D721Med (cell line): Measurements from ENCODE around the gene AJUBA.

Source experiments
- DNase-seq: peaks from one replicate; pipeline ENCODE4 v3.0.0; 2011; ENCODE audit warnings: low spot score; ENCODE audit not compliant: insufficient read length
- FAIRE-seq: peaks from 2 replicates; lab custom pipeline; 2011; peaks lifted over from hg19 to GRCh38; lab: Jason Lieb, UNC
- CTCF ChIP-seq: IDR thresholded peaks from 2 replicates; pipeline ENCODE4 v1.5.1; 2012; ENCODE audit warnings: mild to moderate bottlenecking, control low read depth; ENCODE audit not compliant: insufficient read depth; ENCODE audit errors: missing control alignments

Gene AJUBA

GRCh38 chr14:22997676-22998323 lies 15.4 kb upstream of the AJUBA start:
- no peak for TF ChIP-seq CTCF
- no peak for FAIRE-seq
- no peak for DNase-seq

- TF ChIP-seq CTCF, result no peak
- FAIRE-seq, result no peak
- no peak for DNase-seq
Observed at GRCh38 chr14:22996768-22997654, 14.7 kb upstream of the AJUBA start.

GRCh38 chr14:22995889-22996625 lies 13.7 kb upstream of the AJUBA start:
- FAIRE-seq, result no peak
- DNase-seq, result no peak
- no peak for TF ChIP-seq CTCF

- FAIRE-seq (no peak), DNase-seq (no peak)
Observed at GRCh38 chr14:22994762-22995275, 12.5 kb upstream of the AJUBA start.

GRCh38 chr14:22993517-22993916 lies 11.2 kb upstream of the AJUBA start:
- DNase-seq, result no peak
- no peak for TF ChIP-seq CTCF
- FAIRE-seq, result no peak

More at GRCh38 chr14:22994762-22995275, 12.5 kb upstream of the AJUBA start:
- peak; percentile 72 for TF ChIP-seq CTCF

- TF ChIP-seq CTCF, result no peak
- FAIRE-seq (no peak), DNase-seq (no peak)
Observed at GRCh38 chr14:22991852-22992251, 9.5 kb upstream of the AJUBA start.
